K562 (cell line): Measurements from ENCODE around the gene GPRIN2. TPM values are rescaled to one million over a fixed set of nuclear protein-coding genes. Genes with fewer than 3 reads are reported as not detected.
"Not testable (repeated sequence)": the region's sequence is repeated elsewhere in the genome, so short reads cannot be mapped to it uniquely, and the experiment has no call there.

Source experiments
- ATAC-seq: fragments of 200-7000 bp; cut with Tn5 transposase; 3 replicates; pipeline ENCODE4 v1.9.1; 2020; ENCODE audit warnings: moderate library complexity
- BruUV-seq: library from RNA; stranded (reverse); fragments of 400-500 nt; replicated peaks from 2 replicates; lab custom pipeline; 2021; lab: Mats Ljungman, UMichigan
- CTCF ChIA-PET: fragments of 300-600 bp; formaldehyde crosslinking; extraction: SDS; loops from one replicate; lab custom pipeline; 2021; ENCODE audit warnings: low intra/inter-chr PET ratio; lab: Yijun Ruan, JAX
- POLR2A ChIA-PET: fragments of 300-600, 350-650 bp; sonication (Branson Sonifier 250); formaldehyde crosslinking; extraction: SDS; loops from one replicate; lab custom pipeline; 2021; ENCODE audit warnings: antibody characterized with exemption, inconsistent platforms; lab: Yijun Ruan, JAX
- DNase-seq, 4 experiments: peaks; one replicate each; pipeline versions ENCODE4 v3.0.0 to v3.0.0-alpha.2; 2011 to 2018; ENCODE audit warnings: low spot score in 3 of 4, mixed read lengths in 3 of 4; ENCODE audit errors: extremely low read depth in 1 of 4
- FAIRE-seq: peaks from 2 replicates; lab custom pipeline; 2011; peaks lifted over from hg19 to GRCh38; lab: Jason Lieb, UNC
- H2AFZ ChIP-seq: 2 replicates; pipeline ENCODE4 v1.6.0; 2011; ENCODE audit warnings: low read depth, low read length, control low read depth, inconsistent platforms
- H3K27ac ChIP-seq: fragments of 200-600 bp; 3 replicates; pipeline ENCODE4 v1.8.0; 2011; ENCODE audit warnings: low read depth, mild to moderate bottlenecking, control low read depth, inconsistent platforms, low read length, moderate library complexity, mixed read lengths; ENCODE audit errors: extremely low read depth
- H3K27me3 ChIP-seq, 2 experiments: fragments of 300-600 bp in 1 of 2; 2 replicates in 1 of 2; 3 replicates in 1 of 2; pipeline versions ENCODE4 v1.6.0 to v1.8.0; 2011; ENCODE audit warnings: inconsistent platforms in 2 of 2, low read length in 2 of 2, mild to moderate bottlenecking in 1 of 2, mixed read lengths in 1 of 2, moderate library complexity in 1 of 2; ENCODE audit not compliant: control insufficient read depth in 2 of 2, insufficient read depth in 2 of 2
- H3K36me3 ChIP-seq: fragments of 300-600 bp; 3 replicates; pipeline ENCODE4 v1.8.0; 2011; ENCODE audit warnings: mild to moderate bottlenecking, low read length, inconsistent platforms; ENCODE audit not compliant: control insufficient read depth, insufficient read depth
- H3K4me1 ChIP-seq, 2 experiments: fragments of 200-600 bp in 1 of 2; replicated peaks in 1 of 2; 2 replicates in 1 of 2; 3 replicates in 1 of 2; pipeline versions ENCODE4 v1.5.1 to v1.8.0; 2011; ENCODE audit warnings: inconsistent platforms in 2 of 2, low read length in 2 of 2, mild to moderate bottlenecking in 1 of 2, mixed read lengths in 1 of 2, moderate library complexity in 1 of 2; ENCODE audit not compliant: control insufficient read depth in 2 of 2, insufficient read depth in 2 of 2
- H3K4me2 ChIP-seq: 2 replicates; pipeline ENCODE4 v1.6.1; 2011; ENCODE audit warnings: low read length, control low read depth, inconsistent platforms, mixed read lengths; ENCODE audit not compliant: insufficient read depth
- H3K4me3 ChIP-seq: fragments of 200-600 bp; sonication (generic), shearing (Covaris generic); 2 replicates; pipeline ENCODE4 v1.5.1; 2016; ENCODE audit warnings: control low read depth, inconsistent platforms
- H3K79me2 ChIP-seq: fragments of 200-600 bp; 3 replicates; pipeline ENCODE4 v1.8.0; 2011; ENCODE audit warnings: low read length, inconsistent platforms; ENCODE audit not compliant: control insufficient read depth, insufficient read depth
- H3K9ac ChIP-seq, 2 experiments: 2 replicates each; pipeline versions ENCODE4 v1.6.0 to v1.6.1; 2011; ENCODE audit warnings: low read depth in 2 of 2, low read length in 2 of 2, control low read depth in 1 of 2, inconsistent platforms in 1 of 2, mild to moderate bottlenecking in 1 of 2, mixed read lengths in 1 of 2; ENCODE audit not compliant: insufficient read depth in 1 of 2
- H3K9me1 ChIP-seq: one replicate; pipeline ENCODE4 v1.6.0; 2011; ENCODE audit warnings: inconsistent platforms, mild to moderate bottlenecking, low read length, moderate library complexity; ENCODE audit not compliant: control insufficient read depth, insufficient read depth
- H3K9me3 ChIP-seq: replicated peaks from 2 replicates; pipeline ENCODE4 v1.5.1; 2011; ENCODE audit warnings: low read depth, low read length, inconsistent platforms; ENCODE audit not compliant: control insufficient read depth, insufficient read depth
- H4K20me1 ChIP-seq: replicated peaks from 2 replicates; pipeline ENCODE4 v1.6.1; 2011; ENCODE audit warnings: low read length, inconsistent platforms, mixed read lengths; ENCODE audit not compliant: control insufficient read depth, insufficient read depth
- WGBS: fragments of 100-300 bp; shearing (Covaris generic); methylation state at CpG from one replicate; pipeline ENCODE4 v1.1.6; 2016; ENCODE audit warnings: low coverage, mixed read lengths; ENCODE audit not compliant: insufficient coverage; ENCODE audit errors: missing lambda C conversion rate; 5-methylcytosine and 5-hydroxymethylcytosine counted together
- in situ Hi-C: fragments of 300-500 bp; cut with MboI; formaldehyde crosslinking; loops from 4 replicates; pipeline ENCODE4 v1.15.0; 2018; ENCODE audit warnings: inconsistent platforms, mixed read lengths
- intact Hi-C: fragments of 100-400 bp; cut with micrococcal nuclease; formaldehyde crosslinking; loops from 2 replicates; pipeline ENCODE4 v1.14.2; 2022
- polyA plus RNA-seq, 8 experiments: library from polyadenylated mRNA; depleted of rRNA in 4 of 8; stranded (reverse) in 5 of 8; unstranded in 3 of 8; fragments of >200 nt; fragmentation: Nextera tagmentation in 2 of 8; fragmentation: Illumina TruSeq in 1 of 8; extraction: Ambion mirVana in 2 of 8; extraction: Trizol in 1 of 8; gene quantifications; 2 replicates each; pipeline versions ENCODE4 v1.2.1 to v1.2.3, GENCODE V29; 2011 to 2014; ENCODE audit warnings: inconsistent platforms in 1 of 8, missing spikeins in 1 of 8
- total RNA-seq, 7 experiments: library from RNA; depleted of rRNA in 6 of 7; stranded (reverse); fragments of >200 nt in 6 of 7; fragmentation: Illumina TruSeq in 2 of 7; extraction: Trizol in 2 of 7; gene quantifications; 2 replicates each; pipeline versions ENCODE4 v1.2.1 to v1.2.3, GENCODE V29; 2011 to 2021; ENCODE audit warnings: low replicate concordance in 1 of 7

Gene GPRIN2
- total and polyA plus RNA-seq, 9 of the 15 experiments (the other 6 are each of a cell fraction or from before 2014, with no cell fraction given): not detected

GRCh38 chr10:46597616-46598246 lies 41.3 kb upstream of the GPRIN2 start:
- H3K4me3 ChIP-seq, H3K4me1 ChIP-seq, DNase-seq, H3K27me3 ChIP-seq, H3K27ac ChIP-seq, H4K20me1 ChIP-seq, intact Hi-C loops, H3K9me1 ChIP-seq, H2AFZ ChIP-seq, H3K36me3 ChIP-seq, CTCF ChIA-PET, BruUV-seq, H3K9me3 ChIP-seq, in situ Hi-C loops, POLR2A ChIA-PET, H3K79me2 ChIP-seq, H3K9ac ChIP-seq: not testable (repeated sequence)
- H3K4me2 ChIP-seq: peak overlapping the region; percentile 32; the same call in 1 of the 2 replicates
- WGBS: 0% methylated on average over 6 of the region's 44 CpGs
- peak; percentile 65 for FAIRE-seq
- ATAC-seq: peak; percentile 99

DNA sequence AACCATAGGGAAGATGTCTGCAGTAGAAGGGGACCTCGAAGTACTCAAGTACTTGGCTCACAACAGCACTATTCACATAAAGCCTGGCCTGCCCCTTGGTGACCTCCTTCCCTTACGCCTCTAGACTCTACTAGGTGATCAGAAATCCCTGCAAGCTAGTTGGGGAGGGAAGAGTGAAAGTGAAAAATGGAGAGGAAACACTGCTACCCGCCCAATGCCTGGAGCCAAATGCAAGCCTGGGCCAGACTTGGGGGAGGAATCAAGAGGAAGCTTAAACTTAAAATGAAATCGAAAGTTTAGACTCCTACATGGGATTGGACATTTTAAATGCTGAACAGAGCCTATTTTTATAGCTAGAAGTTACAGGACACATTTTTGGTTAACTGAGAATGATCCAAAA lies 40.1 kb upstream of the GPRIN2 start:
- DNase-seq, H2AFZ ChIP-seq, H3K4me2 ChIP-seq, H3K4me3 ChIP-seq, POLR2A ChIA-PET, in situ Hi-C loops, H3K4me1 ChIP-seq, H3K9ac ChIP-seq, H3K9me1 ChIP-seq, H3K79me2 ChIP-seq, intact Hi-C loops, FAIRE-seq, H3K9me3 ChIP-seq, H3K36me3 ChIP-seq, H3K27me3 ChIP-seq, ATAC-seq, H3K27ac ChIP-seq, H4K20me1 ChIP-seq, BruUV-seq, CTCF ChIA-PET: not testable (repeated sequence)
- 7% methylated on average over 2 of the region's 4 CpGs for WGBS

DNA sequence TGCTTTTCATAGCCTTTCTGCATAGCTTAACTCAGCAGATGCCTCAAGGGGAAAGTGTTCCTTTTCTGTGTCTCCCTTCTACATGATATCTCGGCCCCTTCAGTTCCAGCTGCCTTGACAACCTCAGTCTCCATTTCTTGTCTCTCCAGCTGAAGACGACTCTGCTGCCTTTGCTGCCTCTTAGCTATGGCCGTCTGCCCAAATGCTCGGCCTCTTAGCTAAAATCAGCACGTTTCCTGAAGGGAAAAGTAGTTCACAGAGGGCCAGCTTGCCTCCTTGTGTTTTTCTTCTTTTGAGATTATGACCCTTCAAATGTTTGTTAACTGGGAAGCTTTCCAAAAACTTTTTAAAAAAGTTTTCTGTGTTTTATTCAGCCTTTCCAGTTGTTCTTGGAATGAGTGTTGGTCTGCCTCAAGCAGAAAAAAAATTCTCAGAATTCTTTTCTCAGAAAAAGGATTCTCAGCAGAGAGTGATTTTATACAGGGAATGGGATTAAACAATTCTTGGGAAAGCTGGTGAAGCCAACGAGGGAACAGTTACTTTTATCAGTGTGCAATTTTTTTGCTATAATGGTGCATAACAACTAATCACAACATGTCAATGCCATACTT lies 38.1 kb upstream of the GPRIN2 start:
- in situ Hi-C loops: not testable (repeated sequence)

DNA sequence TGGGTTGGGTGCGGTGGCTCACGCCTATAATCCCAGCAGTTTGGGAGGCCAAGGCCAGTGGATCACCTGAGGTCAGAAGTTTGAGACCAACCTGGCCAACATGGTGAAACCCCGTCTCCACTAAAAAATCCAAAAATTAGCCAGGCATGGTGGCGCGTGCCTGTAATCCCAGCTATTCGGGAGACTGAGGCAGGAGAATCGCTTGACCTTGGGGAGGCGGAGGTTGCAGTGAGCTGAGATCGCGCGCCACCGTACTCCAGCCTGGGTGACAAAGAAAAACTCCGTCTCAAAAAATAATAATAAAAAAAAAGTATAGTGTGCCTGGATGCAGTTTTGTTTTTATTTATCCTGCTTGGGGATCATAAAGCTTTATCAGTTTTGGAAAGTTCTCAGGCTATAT lies 36.8 kb upstream of the GPRIN2 start:
- H3K4me3 ChIP-seq, BruUV-seq, ATAC-seq, H3K4me1 ChIP-seq, H3K9ac ChIP-seq, FAIRE-seq, POLR2A ChIA-PET, H3K27ac ChIP-seq, CTCF ChIA-PET, H3K79me2 ChIP-seq, H2AFZ ChIP-seq, H4K20me1 ChIP-seq, intact Hi-C loops, H3K36me3 ChIP-seq, in situ Hi-C loops, H3K9me1 ChIP-seq, H3K9me3 ChIP-seq, DNase-seq, H3K27me3 ChIP-seq, H3K4me2 ChIP-seq: not testable (repeated sequence)
- WGBS: 12% methylated on average over 10 of the region's 13 CpGs

More for the DNA sequence above, 38.1 kb upstream of the GPRIN2 start:
- H3K27me3 ChIP-seq, POLR2A ChIA-PET, H2AFZ ChIP-seq, DNase-seq, H4K20me1 ChIP-seq, H3K27ac ChIP-seq, CTCF ChIA-PET, H3K79me2 ChIP-seq, intact Hi-C loops, H3K4me2 ChIP-seq, H3K4me1 ChIP-seq, H3K36me3 ChIP-seq, H3K9me3 ChIP-seq, H3K9me1 ChIP-seq, ATAC-seq, H3K4me3 ChIP-seq, BruUV-seq, FAIRE-seq, H3K9ac ChIP-seq: not testable (repeated sequence)
- 0% methylated on average over 4 of the region's 6 CpGs for WGBS
